ENCODE results near the gene AMPD1.

GRCh38 chr1:114623364-114623763, 72.0 kb downstream of the AMPD1 start:
- TF ChIP-seq CTCF (IDR thresholded peaks at IDR 0.05), result no peak
- no peak for TF ChIP-seq POLR2A (IDR thresholded peaks at IDR 0.05)
